OCI-M1 (cell line): ENCODE data around the gene OTC.
A peak's percentile ranks its signal among the peaks of the same experiment; 100 is the strongest.

Source experiments
- DNase-seq: peaks from one replicate; lab custom pipeline; 2025; lab: John Stamatoyannopoulos, UW

Gene OTC

DNA sequence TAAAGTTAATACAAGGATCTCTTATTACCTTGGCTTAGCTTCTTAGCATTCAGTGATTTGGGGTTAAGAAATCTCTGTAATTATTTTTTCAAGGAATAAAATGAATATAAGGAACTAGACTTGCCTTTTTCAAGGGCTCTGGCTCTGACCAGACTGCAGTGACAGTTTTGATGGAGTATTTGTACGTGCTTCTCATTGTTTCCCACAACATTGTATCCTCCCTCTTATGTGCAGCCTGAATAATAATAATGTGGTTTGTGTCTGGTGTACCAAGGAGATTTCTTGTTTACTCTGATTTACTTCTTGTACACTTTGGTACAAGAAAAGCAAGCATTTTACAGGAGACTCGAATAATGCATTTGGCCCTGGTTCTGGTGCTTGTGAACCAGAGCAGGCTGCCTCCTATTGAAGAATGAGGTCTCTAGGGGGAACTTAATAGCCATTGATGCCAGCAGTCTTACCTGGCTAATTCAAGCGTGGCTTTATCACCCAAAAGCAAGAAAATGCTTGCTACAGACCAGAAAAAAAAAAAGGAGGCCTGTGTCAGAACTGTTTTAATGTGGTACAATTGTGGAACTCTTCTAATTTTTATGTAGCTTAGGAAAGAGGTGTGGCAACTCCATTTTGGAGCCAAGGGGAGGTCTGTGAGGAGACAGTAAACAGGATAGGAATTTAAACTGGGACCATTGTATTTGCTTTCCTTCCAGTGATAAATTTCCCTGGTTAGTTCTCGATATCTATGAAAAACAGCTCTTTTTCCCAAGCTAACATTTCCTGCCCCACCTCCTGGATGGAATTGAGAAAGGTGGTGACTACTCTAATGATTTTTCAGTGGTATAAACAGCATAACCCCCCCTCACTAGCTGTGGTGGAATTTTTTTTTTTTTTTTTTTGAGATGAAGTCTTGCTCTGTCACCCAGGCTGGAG is 5.6 kb downstream of the OTC start:
- DNase-seq = no peak

DNA sequence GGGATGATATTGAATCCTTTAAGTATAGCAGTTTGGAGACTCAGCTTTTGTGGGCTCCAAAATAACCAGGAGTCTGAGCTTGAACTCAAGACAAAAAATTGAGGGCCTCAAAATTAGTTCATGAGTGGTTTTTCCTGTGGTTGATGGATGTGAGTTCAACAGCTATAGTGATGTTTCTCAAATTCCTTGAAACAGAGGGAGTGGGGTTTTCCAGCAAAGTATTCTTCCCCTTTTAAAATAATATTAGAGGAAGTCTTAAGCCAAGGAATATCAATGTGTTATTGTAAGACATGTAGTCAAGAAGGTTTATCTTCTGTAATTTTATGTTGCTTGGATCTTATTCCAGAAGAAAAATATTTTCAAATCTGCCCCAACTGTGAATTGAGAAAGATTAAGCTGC is 10.6 kb downstream of the OTC start:
- DNase-seq = no peak

DNA sequence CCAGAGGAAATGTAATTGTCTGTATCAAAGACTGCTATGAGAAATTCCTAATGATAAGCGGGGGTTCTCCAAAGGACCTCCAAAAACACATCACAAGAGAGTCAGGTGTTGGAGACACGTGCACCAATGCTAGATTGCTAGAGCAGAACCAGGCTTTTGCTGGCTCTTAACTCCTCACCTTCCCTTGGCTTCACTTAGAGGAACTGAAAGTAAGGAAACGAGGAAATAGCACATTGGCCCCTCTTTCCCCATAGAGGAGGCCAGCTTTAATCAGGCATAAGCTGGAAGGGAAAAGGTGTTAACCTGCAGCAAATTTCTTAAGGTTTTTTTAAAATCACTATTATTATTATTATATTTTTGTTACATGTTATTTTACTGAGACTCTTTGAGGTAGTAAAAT is 13.6 kb downstream of the OTC start:
- no peak for DNase-seq

DNA sequence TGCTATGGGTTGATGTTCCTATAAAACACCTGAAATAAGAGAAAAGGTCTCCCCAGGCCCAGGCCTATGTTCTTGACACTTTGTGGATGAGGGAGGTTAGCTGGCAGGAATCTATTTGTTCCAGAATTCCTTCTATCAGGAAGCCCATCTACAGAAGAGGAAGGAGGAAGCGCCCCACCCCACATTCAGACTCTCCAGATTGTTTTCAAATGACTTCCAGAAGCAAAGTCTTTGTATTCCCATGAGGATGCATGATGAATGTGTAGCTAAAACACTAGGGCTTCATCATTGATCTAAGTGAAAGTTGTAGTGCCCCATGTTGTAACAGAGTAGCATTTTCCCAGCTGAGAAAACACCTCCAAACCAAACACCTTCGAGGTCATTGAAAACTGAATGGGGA is 16.4 kb downstream of the OTC start:
- no peak for DNase-seq

DNA sequence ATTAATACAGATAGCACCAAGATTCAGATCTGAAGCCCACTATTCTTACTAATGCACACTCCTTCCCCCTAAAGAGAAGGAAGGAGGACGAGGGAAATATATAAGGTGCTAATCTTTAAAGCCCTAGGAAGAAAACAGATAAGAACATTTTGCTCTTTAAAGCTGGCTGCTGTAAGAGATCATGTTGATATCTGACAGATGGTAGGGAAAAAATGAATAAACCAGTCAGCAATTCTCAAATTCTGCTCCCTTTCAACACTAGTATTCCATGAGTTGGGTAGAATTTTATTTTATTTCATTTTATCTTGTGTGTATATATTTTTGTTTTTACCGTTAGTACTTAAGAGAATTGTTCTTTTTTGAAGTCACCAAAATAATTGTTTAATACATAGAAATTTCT is 19.2 kb downstream of the OTC start:
- no peak for DNase-seq

DNA sequence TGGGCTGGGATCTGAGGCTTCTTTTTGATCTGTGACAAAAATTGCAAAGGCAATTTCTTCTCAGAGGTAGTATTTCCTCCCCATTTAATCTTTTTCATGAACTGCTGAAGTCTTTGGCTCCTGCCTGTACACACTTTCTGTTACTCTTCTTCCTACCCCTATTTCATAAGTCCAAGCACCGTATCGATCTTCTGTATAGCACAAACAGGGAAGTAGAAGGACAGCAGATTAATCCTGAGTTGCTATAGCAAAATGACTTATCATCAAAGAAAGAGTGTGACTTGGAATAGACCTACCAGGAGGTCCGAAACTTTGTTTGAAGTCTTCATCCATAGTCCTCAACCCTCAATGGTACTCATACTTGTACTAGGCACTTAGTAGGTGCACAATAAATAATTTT is 22.0 kb downstream of the OTC start:
- DNase-seq = no peak

DNA sequence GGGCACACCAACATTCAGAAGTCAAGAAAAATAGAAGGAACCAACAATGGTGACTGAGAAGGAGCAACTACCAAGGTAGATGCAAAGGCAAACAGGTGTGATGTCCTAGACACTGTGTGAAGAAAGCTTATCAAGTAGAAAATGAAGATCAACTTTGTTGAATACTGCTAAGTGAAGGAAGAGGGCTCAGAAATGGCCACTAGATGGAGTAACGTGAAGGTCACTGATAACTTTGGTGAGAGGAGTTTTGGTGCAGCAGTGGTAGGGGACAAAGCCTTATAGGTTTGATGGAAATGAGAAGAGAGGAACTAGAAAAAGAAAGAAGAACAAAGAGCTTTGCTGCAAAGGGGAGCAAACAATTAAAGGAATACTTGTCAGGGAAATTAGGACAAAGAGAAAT is 23.5 kb downstream of the OTC start:
- DNase-seq = peak; percentile 41

DNA sequence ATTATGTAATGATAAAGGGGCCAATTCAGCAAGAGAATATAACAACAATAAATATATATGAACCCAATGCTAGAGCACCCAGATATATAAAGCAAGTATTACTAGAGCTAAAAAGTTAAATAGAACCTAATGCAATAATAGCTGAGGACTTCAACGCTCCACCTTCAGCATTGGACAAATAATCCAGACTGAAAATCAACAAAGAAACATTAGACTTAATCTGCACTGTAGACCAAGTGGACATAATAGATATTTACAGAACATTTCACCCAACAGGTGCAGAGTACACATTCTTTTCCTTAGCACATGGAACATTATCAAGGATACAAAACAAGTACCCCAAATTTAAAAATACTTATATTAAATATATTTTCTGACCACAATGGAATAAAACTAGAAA is 24.3 kb downstream of the OTC start:
- DNase-seq = no peak

DNA sequence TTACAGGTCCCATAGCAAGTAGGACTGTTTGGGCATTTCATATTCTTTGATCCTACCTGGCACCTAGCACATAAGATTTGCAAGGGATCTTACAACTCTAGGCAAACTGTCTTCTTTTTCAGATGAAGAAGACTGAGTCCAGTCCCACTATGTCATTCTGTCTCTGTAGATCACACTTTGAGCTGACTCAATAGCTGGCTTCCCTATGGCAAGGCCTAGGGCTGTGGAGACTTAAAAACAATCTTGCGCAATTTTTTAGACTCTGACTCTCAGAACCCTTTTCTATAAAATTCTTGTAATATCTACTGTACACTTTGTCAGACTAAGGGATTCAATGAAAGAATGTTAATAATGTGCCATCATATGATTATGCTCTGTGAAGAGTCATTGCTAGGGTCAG is 26.7 kb downstream of the OTC start:
- DNase-seq = no peak

DNA sequence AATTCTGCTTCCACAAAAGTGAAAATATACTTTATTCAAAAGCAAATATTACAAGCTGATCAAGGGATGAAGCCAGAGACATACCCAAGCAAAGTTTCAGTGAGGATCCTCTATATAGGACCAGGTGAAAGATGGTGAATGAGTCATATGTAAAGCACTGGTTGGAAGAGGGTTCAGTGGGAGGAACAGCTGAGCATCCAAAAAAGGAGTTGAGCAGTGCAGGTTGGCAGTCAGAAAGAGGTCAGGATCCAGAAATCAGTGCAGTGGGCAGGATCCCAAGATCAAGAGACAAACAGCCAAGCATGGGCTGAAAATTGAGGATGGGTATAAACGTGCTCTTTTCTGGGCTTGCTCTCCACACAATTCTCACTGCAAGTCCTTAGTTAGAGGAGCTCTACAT is 30.3 kb downstream of the OTC start:
- no peak for DNase-seq

DNA sequence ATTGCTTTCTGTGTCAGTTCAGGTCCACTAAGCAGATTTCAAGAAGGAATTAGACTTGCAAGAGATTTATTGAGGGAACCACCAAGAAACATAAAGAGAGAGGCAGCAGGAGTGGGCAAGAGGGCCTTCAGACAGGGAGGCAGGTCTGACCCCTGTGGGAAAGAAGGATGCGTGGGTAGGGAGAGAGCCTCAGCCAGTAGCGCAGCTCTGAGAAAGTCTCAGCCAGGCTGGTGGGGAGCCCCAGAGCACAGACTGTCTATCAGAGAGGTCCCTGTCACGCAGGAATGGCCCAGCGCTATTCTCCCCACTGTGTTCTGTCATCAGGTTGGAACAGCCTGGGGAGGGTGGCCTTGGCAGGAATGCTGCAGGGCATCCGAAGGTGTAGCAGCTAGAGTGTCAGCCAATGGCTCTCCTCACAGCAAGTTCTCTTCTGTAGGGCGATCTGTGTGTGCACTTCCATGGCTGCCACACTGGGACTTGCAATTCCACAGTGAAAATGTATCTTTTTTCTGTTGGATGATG is 48.0 kb downstream of the OTC start:
- no peak for DNase-seq

DNA sequence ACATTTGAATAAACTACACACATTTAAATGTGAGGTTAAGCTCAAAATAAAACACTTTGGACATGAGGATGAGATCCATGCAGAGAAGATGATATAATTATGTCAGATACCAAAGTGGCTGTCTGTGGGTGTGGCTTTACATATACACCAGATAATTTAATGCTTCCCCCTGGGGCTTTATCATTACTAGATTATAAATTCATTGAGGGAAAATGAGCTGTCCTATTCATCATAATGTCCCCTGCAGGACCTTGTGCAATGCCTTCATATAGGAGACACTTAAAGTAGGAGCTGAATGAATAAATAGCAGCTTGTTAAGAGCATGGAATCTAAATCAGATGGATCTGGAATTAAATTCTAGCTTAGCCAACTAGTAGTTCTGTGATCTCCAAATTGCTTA is 49.7 kb downstream of the OTC start:
- no peak for DNase-seq

DNA sequence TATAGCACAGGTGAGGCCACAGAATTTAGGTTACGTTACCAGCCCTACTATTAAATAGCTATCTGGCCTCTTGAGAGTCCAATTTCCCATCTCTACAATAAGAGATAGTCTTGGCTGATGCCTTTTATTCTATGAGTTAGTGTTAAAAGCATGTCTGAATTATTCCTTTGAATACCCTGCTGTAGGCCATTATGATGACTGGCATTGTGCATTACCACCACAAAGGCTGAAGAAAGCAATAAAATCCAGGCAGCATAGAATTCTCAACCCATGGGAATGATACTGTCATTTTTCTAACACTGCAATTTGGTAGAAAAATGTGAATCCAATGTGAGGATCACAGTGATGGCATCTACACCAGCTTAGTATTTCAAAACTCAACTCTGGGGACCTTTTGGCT is 51.4 kb downstream of the OTC start:
- DNase-seq = no peak

DNA sequence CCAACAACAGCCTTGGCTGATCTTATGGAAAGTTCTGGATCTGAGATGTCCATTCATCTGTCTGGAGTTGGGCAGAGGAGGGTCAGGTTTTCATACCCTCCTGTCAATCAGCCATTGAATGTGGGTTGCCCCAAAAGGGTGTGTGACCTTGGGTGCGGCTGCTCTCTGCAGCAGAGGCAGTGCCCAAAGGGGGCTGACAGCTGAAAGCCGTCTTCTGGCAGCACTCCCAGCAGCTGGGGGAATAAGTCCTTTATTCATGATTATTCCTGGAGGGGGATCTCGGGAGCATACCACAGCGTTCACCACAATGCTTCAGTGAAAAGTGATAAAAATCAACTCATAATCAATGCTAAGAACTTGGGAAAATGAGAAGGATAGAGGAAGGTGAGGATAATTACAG is 54.7 kb downstream of the OTC start:
- no peak for DNase-seq

DNA sequence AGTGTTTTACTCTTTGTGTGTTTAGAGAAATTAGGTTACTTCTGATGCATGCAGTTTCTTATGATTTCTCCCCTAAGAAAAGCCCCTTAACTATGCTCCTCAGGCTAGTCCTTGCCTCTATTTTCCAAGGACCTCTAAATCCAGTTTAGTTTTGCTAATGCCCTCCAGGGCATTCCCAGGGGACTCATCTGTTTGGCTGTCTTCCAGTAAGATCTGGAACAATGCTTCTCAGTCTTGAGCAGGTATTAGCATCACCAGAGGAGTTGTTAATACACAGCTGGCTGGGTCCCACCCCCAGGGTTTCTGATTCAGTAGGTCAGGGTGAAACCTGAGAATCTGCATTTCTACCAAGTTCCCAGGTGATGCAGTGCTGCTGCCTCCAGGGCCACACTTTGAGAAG is 56.9 kb downstream of the OTC start:
- no peak for DNase-seq

DNA sequence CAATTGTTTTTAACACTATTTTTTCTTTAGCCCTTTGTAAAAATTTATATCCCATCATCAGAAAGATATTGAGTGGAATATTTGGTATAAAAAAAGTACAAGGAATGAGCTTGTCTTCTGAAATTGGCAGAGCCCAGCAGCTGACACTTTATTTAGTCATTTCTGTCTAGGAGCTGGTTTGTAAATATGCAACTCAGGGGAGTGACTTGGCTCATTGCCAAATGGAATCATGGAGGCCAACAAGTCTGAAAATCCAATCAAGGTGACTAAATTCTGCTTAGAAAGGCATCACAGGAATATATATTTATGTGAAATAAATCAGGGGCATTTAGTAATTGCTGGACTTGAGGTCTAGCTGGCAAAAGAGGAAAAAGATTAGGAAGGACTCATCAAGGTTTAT is 74.4 kb downstream of the OTC start:
- DNase-seq = peak; percentile 66

DNA sequence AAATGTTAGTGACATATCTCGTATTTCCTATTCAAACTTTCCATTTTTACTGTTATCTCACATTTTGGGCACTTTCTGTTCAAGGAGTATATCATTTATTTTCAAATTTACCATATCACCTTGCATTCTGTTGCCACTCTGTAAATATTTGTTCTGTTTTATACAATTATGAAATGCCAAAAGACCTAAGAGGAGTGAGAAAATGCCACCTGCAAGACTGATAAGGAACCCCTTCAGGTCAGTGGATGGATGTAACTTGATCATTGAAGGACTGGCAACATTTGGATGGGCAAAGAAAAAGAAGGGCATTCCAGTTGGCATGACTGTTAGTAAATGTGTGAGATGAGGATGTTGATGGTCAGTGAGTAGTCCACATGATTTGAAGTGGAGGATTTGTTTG is 79.1 kb downstream of the OTC start:
- DNase-seq = no peak

DNA sequence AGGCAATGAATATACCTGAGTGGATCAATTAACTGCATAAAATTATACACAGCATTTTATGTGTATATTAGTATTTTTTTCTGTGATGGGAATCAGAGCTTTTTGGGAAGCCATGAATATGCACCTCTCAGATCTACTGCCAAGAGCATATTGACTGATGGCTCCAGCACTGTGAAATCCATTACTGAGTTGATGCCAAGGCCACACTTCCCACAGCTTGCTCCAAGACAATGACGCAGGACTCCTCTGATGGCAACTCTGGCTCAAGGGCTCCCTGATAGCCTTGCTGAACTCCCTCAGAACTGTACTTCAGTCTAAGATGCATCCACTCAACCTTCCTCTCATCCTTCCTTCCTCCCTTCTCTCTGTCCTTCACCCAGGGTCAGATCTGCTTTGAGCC is 82.7 kb downstream of the OTC start:
- no peak for DNase-seq

DNA sequence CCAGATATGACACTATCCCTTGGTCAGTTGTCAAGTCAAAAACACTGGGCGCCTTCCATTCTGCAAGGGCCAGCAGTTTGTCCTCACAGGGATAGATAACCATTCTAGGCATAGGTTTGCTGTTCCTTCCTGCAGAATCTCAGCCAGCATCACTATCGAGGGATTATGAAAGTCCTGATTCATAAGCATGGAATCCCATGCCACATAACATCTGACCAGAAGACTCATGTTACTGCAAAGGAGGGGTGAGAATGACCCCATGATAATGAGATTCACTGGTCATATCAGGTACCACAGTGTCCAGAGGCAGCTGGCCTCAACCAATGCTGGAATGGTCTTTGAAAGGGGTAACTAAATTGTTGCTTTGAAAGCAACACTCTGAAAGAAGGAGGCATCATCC is 84.7 kb downstream of the OTC start:
- no peak for DNase-seq

DNA sequence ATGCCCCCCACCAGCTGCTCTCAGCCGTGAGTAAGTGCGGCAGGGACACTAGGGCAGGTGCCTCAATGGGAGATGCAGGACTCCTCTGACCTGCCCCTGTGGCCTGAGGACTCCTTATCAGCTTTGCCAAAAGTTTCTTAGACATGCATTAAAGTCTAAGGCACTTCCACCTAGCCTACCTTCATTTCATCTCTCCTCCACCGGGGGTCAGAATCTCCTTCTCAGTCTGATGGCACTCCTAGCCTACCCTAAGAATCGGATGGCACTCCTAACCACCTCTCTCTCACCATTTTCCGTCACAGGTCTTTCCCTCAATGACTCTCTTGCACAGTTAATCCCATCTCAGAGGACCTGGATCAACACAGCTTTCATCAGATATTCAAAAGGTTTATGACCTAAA is 85.9 kb downstream of the OTC start:
- no peak for DNase-seq

DNA sequence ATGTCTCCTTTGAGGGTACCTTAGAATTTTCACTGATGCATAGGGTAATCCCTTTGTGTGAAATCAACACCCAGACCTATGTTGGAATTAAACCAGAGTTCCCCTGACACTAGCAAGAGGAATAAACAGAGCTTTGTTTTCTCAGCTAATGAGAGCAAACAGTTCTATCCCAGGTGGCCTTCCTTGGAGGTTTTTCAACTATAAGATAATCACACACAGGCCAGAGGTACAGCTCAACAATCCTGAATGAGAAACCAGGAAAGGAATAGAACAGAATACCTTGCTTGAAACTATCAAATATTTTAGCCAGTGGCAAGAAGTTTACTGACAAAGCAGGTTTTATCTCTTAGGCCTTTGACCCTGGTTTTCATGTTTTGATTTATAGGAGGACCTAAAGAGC is 100.2 kb downstream of the OTC start:
- DNase-seq = no peak

DNA sequence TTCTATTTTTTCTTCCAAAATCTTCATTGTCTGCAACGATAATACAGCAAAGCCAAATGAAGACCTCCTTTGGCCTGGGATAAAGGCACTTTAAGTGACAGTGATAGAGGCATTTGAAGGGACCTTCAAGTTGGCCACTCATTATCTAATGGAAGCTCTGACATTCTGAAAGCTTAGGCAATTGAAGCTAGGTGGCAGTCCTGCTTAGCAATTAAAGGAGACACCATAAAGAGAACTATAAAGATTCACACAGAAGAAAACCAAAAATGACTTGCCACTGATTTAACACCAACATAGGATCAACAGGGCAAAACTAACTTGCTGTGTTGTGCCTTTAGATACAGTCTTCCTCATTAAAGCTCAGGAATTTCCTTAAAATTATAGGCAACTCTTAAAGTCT is 105.7 kb downstream of the OTC start:
- DNase-seq = peak; percentile 13

DNA sequence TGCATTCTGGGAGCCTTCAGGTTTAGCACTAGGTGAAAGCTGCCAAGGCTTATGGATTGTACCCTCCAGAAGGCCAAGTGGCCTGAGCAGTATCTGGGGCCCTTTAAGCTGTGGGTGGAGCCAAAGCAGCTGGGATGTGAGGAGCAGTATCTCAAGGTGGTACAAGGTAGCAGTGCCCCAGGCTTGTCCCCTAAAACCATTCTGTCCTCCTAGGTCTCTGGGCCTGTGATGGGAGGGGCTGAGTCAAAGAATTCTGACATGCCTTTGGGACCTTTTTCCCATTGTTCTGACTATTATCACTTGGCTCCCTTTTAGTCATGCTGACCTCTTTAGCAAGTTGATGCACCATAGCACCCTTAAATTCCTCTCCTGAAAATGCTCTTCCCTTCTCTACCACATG is 109.9 kb downstream of the OTC start:
- DNase-seq = no peak

DNA sequence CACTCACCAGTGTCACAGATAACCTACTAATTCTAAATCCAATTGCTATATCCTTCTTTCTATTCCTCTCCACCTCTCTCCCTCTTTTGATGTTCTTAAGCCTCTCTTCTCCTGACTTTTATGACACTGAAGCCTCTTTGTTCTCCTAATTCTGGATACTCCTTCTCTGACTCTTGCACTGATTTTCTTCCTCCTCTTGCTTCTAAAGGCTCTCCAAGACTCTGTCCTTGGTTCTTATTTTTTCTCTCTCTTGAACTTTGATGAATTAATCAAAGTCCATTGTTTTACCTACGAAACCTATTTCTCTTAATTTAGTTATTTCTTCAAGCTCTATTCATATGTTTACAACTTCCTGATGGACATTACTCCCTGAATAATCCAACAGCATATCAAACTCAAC is 113.3 kb downstream of the OTC start:
- no peak for DNase-seq
